Chondrocyte (in vitro differentiated cells): ENCODE results near the gene CCDC69. TPM values are rescaled to one million over a fixed set of nuclear protein-coding genes. Genes with fewer than 3 reads are reported as not detected.

Experiments
- DNase-seq: peaks from one replicate; pipeline ENCODE4 v3.0.0; 2021; ENCODE audit warnings: mixed read lengths, low spot score
- H3K27ac Mint-ChIP-seq: one replicate; pipeline ENCODE4 v1.8.0; 2021; ENCODE audit warnings: mild to moderate bottlenecking, moderate library complexity, mixed read lengths; ENCODE audit not compliant: unreplicated experiment
- H3K27me3 Mint-ChIP-seq: 2 replicates; pipeline ENCODE4 v1.8.0; 2021; ENCODE audit warnings: low read depth, mixed read lengths
- H3K36me3 Mint-ChIP-seq: 2 replicates; pipeline ENCODE4 v1.8.0; 2021; ENCODE audit warnings: low read depth, mixed read lengths
- H3K4me1 Mint-ChIP-seq: 2 replicates; pipeline ENCODE4 v1.8.0; 2021; ENCODE audit warnings: low read depth, mild to moderate bottlenecking, mixed read lengths
- H3K4me3 Mint-ChIP-seq: one replicate; pipeline ENCODE4 v1.8.0; 2021; ENCODE audit warnings: mild to moderate bottlenecking, moderate library complexity, mixed read lengths; ENCODE audit not compliant: unreplicated experiment
- H3K9me3 Mint-ChIP-seq: 2 replicates; pipeline ENCODE4 v1.8.0; 2021; ENCODE audit warnings: low read depth, mixed read lengths
- CTCF ChIP-seq: fragments of 200-600 bp; sonication (generic); IDR thresholded peaks from 2 replicates; pipeline ENCODE4 v1.5.0; 2021; ENCODE audit warnings: antibody characterized with exemption, mild to moderate bottlenecking, moderate library complexity
- total RNA-seq: library from RNA; stranded (reverse); gene quantifications from 3 replicates; pipeline ENCODE4 v1.2.1, GENCODE V29; 2021

The CCDC69 gene
- total RNA-seq, 1 donor from 2014 or later: 1.3 TPM

- H3K9me3 Mint-ChIP-seq: peaks cover 8% of the 10 kb centered on the region
- H3K4me3 Mint-ChIP-seq: no peak overlapping the region
- TF ChIP-seq CTCF: no peak
- peaks cover 3% of the 10 kb centered on the region for H3K36me3 Mint-ChIP-seq
- DNase-seq: no peak
- peaks cover 2% of the 10 kb centered on the region for H3K4me1 Mint-ChIP-seq
- H3K27me3 Mint-ChIP-seq: peaks cover 3% of the 10 kb centered on the region
- no peak overlapping the region for H3K27ac Mint-ChIP-seq
Observed at GRCh38 chr5:151184316-151185042, 39.4 kb downstream of the CCDC69 start.

GRCh38 chr5:151183456-151184245 is 40.2 kb downstream of the CCDC69 start:
- Mint-ChIP-seq H3K4me3 (no peak overlapping the region), H3K27me3 (peaks cover 7% of the 10 kb centered on the region), H3K27ac (no peak overlapping the region), H3K9me3 (no peaks in the 10 kb centered on the region), H3K4me1 (peaks cover 2% of the 10 kb centered on the region), H3K36me3 (no peaks in the 10 kb centered on the region)
- TF ChIP-seq CTCF: no peak
- no peak for DNase-seq

- peaks cover under 1% of the 10 kb centered on the region for H3K36me3 Mint-ChIP-seq
Observed at GRCh38 chr5:151182976-151183375, 40.9 kb downstream of the CCDC69 start.

DNA sequence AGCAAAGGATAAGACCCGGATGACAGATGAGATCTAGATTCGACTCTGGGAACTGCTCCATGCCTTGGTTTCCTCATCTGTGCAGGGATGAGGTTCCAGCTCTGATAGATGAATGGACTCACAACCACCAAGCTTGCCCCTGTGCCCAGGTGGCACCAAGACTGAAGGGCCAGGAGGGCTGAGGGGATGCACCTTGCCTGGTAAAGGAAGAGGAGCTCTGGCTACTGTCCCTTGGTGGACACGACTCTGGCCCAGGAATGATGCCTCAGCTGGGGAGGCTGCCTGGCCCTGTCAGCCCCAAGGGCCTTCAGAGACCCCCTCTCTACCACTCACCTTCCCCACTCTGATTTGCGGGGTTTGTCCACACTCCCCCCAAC is 41.4 kb downstream of the CCDC69 start:
- Mint-ChIP-seq H3K4me3 (no peak overlapping the region), H3K36me3 (peaks cover 1% of the 10 kb centered on the region), H3K27me3 (peaks cover 10% of the 10 kb centered on the region), H3K4me1 (peaks cover 2% of the 10 kb centered on the region), H3K9me3 (no peaks in the 10 kb centered on the region), H3K27ac (no peak overlapping the region)
- no peak for TF ChIP-seq CTCF
- no peak for DNase-seq

More at GRCh38 chr5:151182976-151183375, 40.9 kb downstream of the CCDC69 start:
- Mint-ChIP-seq H3K27ac (no peak overlapping the region), H3K4me1 (peaks cover 2% of the 10 kb centered on the region), H3K27me3 (peaks cover 7% of the 10 kb centered on the region), H3K9me3 (no peaks in the 10 kb centered on the region), H3K4me3 (no peak overlapping the region)
- TF ChIP-seq CTCF: no peak
- DNase-seq: no peak

DNA sequence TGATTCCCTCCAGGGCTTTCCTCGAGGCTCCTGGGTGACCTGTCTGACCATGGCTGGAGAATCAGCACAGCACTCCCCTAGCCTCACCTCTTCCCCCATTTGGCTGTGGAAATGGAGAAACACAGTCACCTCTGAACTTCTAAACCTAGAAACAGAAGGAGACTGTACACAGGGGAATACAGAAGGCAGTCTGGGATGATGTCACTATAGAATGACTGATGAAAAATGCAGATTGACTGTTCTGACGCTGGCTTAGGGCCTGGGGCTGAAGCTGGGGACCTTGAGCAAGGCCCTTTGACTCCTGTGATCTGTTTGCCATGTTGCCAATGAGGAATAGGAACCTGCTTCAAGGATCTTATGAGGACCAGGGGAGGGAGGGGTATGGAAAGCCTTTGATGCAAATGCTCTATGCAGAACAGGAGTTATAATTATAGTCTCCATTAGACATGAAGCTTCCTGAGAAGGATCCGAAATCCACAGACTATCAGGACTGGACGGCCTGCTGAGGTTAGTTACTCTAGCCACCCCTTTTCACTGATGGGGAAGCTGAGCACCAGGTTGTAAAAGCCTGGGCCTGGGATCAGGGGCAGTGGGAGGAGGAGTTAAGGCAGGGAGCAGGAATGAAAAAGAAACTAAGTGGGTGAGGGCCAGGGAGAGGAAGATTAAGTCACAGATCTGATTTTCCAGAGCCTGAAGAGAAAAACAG is 41.9 kb downstream of the CCDC69 start:
- H3K36me3 Mint-ChIP-seq: peaks cover 1% of the 10 kb centered on the region
- no peak overlapping the region for H3K27ac Mint-ChIP-seq
- H3K27me3 Mint-ChIP-seq: peaks cover 12% of the 10 kb centered on the region
- H3K4me1 Mint-ChIP-seq: peaks cover 2% of the 10 kb centered on the region
- no peak for DNase-seq
- H3K4me3 Mint-ChIP-seq: no peak overlapping the region
- TF ChIP-seq CTCF: no peak
- no peaks in the 10 kb centered on the region for H3K9me3 Mint-ChIP-seq
